Measurements from ENCODE around the gene TCF7L2.

GRCh38 chr10:113175176-113175575, 225.1 kb downstream of the TCF7L2 start:
- TF ChIP-seq CTCF (IDR thresholded peaks at IDR 0.05) (no peak), POLR2A (IDR thresholded peaks at IDR 0.05) (no peak), POLR2AphosphoS5 (IDR thresholded peaks at IDR 0.05; ENCODE audit: insufficient read depth in 1 of 2, low read depth in 1 of 2) (no peak)
